GM18870 (cell line): ENCODE results near the gene BCR.
"Not testable (repeated sequence)": the region's sequence is repeated elsewhere in the genome, so short reads cannot be mapped to it uniquely, and the experiment has no call there.

Experiments
- ATAC-seq: cut with Tn5 transposase; IDR thresholded peaks from one replicate; pipeline ENCODE4 v1.9.1; 2021; ENCODE audit warnings: moderate library complexity; ENCODE audit not compliant: unreplicated experiment

BCR gene

GRCh38 chr22:23361676-23362075 is 181.4 kb downstream of the BCR start:
- no peak for ATAC-seq

- no peak for ATAC-seq
Observed at GRCh38 chr22:23363683-23364082, 183.4 kb downstream of the BCR start.

- ATAC-seq, result no peak
Observed at GRCh38 chr22:23364389-23364788, 184.1 kb downstream of the BCR start.

GRCh38 chr22:23365524-23365923 is 185.2 kb downstream of the BCR start:
- ATAC-seq, result no peak

GRCh38 chr22:23365961-23366360 is 185.7 kb downstream of the BCR start:
- ATAC-seq, result no peak

GRCh38 chr22:23367196-23367595 is 186.9 kb downstream of the BCR start:
- not testable (repeated sequence) for ATAC-seq
